Mesendoderm (in vitro differentiated cells): Measurements from ENCODE around the gene REN.
A peak's percentile ranks its signal among the peaks of the same experiment; 100 is the strongest.

Experiments used
- DNase-seq: peaks from one replicate; pipeline ENCODE4 v3.0.0; 2013
- H2AK5ac ChIP-seq: 2 replicates; pipeline ENCODE4 v1.6.1; 2013; ENCODE audit warnings: low read length, inconsistent platforms
- H2BK120ac ChIP-seq: 2 replicates; pipeline ENCODE4 v1.6.1; 2013; ENCODE audit warnings: low read depth, mild to moderate bottlenecking, low read length, moderate library complexity, mixed read lengths
- H2BK15ac ChIP-seq: replicated peaks from 2 replicates; pipeline ENCODE4 v1.6.1; 2013; ENCODE audit warnings: low read depth, mild to moderate bottlenecking, moderate library complexity
- H2BK5ac ChIP-seq: 2 replicates; pipeline ENCODE4 v1.6.1; 2013; ENCODE audit warnings: low read length, inconsistent platforms
- H3K18ac ChIP-seq: 2 replicates; pipeline ENCODE4 v1.6.1; 2013; ENCODE audit warnings: mild to moderate bottlenecking, low read length, mixed read lengths
- H3K23ac ChIP-seq: one replicate; pipeline ENCODE4 v1.6.1; 2013; ENCODE audit warnings: low read length
- H3K27ac ChIP-seq: 2 replicates; pipeline ENCODE4 v1.5.1; 2013; ENCODE audit warnings: low read depth, mild to moderate bottlenecking, inconsistent platforms, low read length, moderate library complexity
- H3K27me3 ChIP-seq: 2 replicates; pipeline ENCODE4 v1.6.1; 2013; ENCODE audit warnings: low read length, control low read depth, mild to moderate bottlenecking, inconsistent platforms; ENCODE audit not compliant: insufficient read depth, poor library complexity
- H3K36me3 ChIP-seq: 2 replicates; pipeline ENCODE4 v1.6.1; 2013; ENCODE audit warnings: low read length, inconsistent platforms; ENCODE audit not compliant: control insufficient read depth, insufficient read depth
- H3K4ac ChIP-seq: one replicate; pipeline ENCODE4 v1.6.1; 2013; ENCODE audit warnings: low read depth, mild to moderate bottlenecking, low read length, moderate library complexity
- H3K4me1 ChIP-seq: 2 replicates; pipeline ENCODE4 v1.6.1; 2013; ENCODE audit warnings: low read depth, low read length, inconsistent platforms; ENCODE audit not compliant: control insufficient read depth
- H3K4me2 ChIP-seq: 2 replicates; pipeline ENCODE4 v1.6.1; 2013; ENCODE audit warnings: low read length
- H3K4me3 ChIP-seq: 2 replicates; pipeline ENCODE4 v1.5.1; 2013; ENCODE audit warnings: mild to moderate bottlenecking, low read length
- H3K56ac ChIP-seq: one replicate; pipeline ENCODE4 v1.6.1; 2013; ENCODE audit warnings: low read length
- H3K79me1 ChIP-seq: 2 replicates; pipeline ENCODE4 v1.6.1; 2013; ENCODE audit warnings: low read length, inconsistent platforms
- H3K79me2 ChIP-seq: 2 replicates; pipeline ENCODE4 v1.6.1; 2013; ENCODE audit warnings: mild to moderate bottlenecking, low read length; ENCODE audit not compliant: control insufficient read depth, insufficient read depth
- H3K9ac ChIP-seq: 2 replicates; pipeline ENCODE4 v1.6.1; 2013; ENCODE audit warnings: low read length, inconsistent platforms
- H4K5ac ChIP-seq: one replicate; pipeline ENCODE4 v1.6.1; 2013; ENCODE audit warnings: low read length
- H4K8ac ChIP-seq: one replicate; pipeline ENCODE4 v1.6.1; 2013; ENCODE audit warnings: low read depth, mild to moderate bottlenecking, control low read depth, low read length, moderate library complexity
- WGBS: extraction: QIAGEN DNeasy Blood & Tissue Kit; methylation state at CpG from one replicate; pipeline ENCODE4 v1.1.7; 2013; ENCODE audit warnings: low lambda C conversion rate, missing lambda C conversion rate; ENCODE audit not compliant: insufficient coverage; ENCODE audit errors: extremely low coverage; 5-methylcytosine and 5-hydroxymethylcytosine counted together

The REN gene

GRCh38 chr1:204139952-204140351 is 26.2 kb downstream of the REN start:
- H3K4me3 ChIP-seq: no peak overlapping the region
- H3K23ac ChIP-seq: no peak overlapping the region
- DNase-seq: no peak
- H3K79me1 ChIP-seq: no peaks in the 10 kb centered on the region
- WGBS: no CpG with 5 or more reads among the region's 6 CpGs
- no peak overlapping the region for H3K4ac ChIP-seq
- H3K9ac ChIP-seq: no peak overlapping the region
- no peaks in the 10 kb centered on the region for H3K79me2 ChIP-seq
- H2AK5ac ChIP-seq: no peak overlapping the region
- H3K4me2 ChIP-seq: no peak overlapping the region
- H2BK15ac ChIP-seq: no peak overlapping the region
- no peak overlapping the region for H3K18ac ChIP-seq
- H4K8ac ChIP-seq: no peak overlapping the region
- no peaks in the 10 kb centered on the region for H3K4me1 ChIP-seq
- H3K27ac ChIP-seq: no peak overlapping the region
- H3K27me3 ChIP-seq: no peaks in the 10 kb centered on the region
- H3K36me3 ChIP-seq: no peaks in the 10 kb centered on the region
- H2BK120ac ChIP-seq: no peak overlapping the region
- H4K5ac ChIP-seq: no peak overlapping the region
- no peak overlapping the region for H2BK5ac ChIP-seq
- no peak overlapping the region for H3K56ac ChIP-seq

- Histone ChIP-seq H3K27ac (no peak overlapping the region), H3K4me1 (no peaks in the 10 kb centered on the region), H3K36me3 (no peaks in the 10 kb centered on the region), H4K8ac (no peak overlapping the region), H3K56ac (no peak overlapping the region), H2AK5ac (no peak overlapping the region), H2BK120ac (no peak overlapping the region), H3K4ac (no peak overlapping the region), H3K4me3 (no peak overlapping the region), H2BK5ac (no peak overlapping the region), H3K27me3 (no peaks in the 10 kb centered on the region), H3K9ac (no peak overlapping the region), H3K79me1 (no peaks in the 10 kb centered on the region), H3K79me2 (no peaks in the 10 kb centered on the region), H4K5ac (no peak overlapping the region), H3K4me2 (no peak overlapping the region), H2BK15ac (no peak overlapping the region), H3K18ac (no peak overlapping the region), H3K23ac (no peak overlapping the region)
- WGBS: no CpG with 5 or more reads among the region's 2 CpGs
- no peak for DNase-seq
These were observed 27.0 kb downstream of the REN start for GRCh38 chr1:204139088-204139487.

GRCh38 chr1:204136814-204137213 is 29.3 kb downstream of the REN start:
- H3K36me3 ChIP-seq: no peaks in the 10 kb centered on the region
- no peaks in the 10 kb centered on the region for H3K79me1 ChIP-seq
- no peak overlapping the region for H2BK15ac ChIP-seq
- no peak overlapping the region for H3K23ac ChIP-seq
- no peaks in the 10 kb centered on the region for H3K27me3 ChIP-seq
- no peak overlapping the region for H4K8ac ChIP-seq
- H2BK5ac ChIP-seq: no peak overlapping the region
- no peak overlapping the region for H3K56ac ChIP-seq
- no peaks in the 10 kb centered on the region for H3K79me2 ChIP-seq
- no peak overlapping the region for H4K5ac ChIP-seq
- no peaks in the 10 kb centered on the region for H3K4me1 ChIP-seq
- no peak overlapping the region for H3K4ac ChIP-seq
- H3K9ac ChIP-seq: no peak overlapping the region
- H2AK5ac ChIP-seq: no peak overlapping the region
- no peak overlapping the region for H2BK120ac ChIP-seq
- H3K18ac ChIP-seq: no peak overlapping the region
- WGBS: no CpG with 5 or more reads among the region's 2 CpGs
- peak; percentile 26 for DNase-seq
- H3K4me2 ChIP-seq: no peak overlapping the region
- H3K27ac ChIP-seq: no peak overlapping the region
- no peak overlapping the region for H3K4me3 ChIP-seq

GRCh38 chr1:204134103-204134502 is 32.0 kb downstream of the REN start:
- Histone ChIP-seq H3K4ac (no peak overlapping the region), H3K56ac (no peak overlapping the region), H3K27ac (no peak overlapping the region), H3K79me1 (no peaks in the 10 kb centered on the region), H2BK15ac (no peak overlapping the region), H2BK120ac (no peak overlapping the region), H2AK5ac (no peak overlapping the region), H3K36me3 (no peaks in the 10 kb centered on the region), H3K23ac (no peak overlapping the region), H3K27me3 (no peaks in the 10 kb centered on the region), H3K4me3 (no peak overlapping the region), H3K4me2 (no peak overlapping the region), H4K5ac (no peak overlapping the region), H3K18ac (no peak overlapping the region), H3K9ac (no peak overlapping the region), H3K4me1 (peaks cover 3% of the 10 kb centered on the region), H4K8ac (no peak overlapping the region), H2BK5ac (no peak overlapping the region), H3K79me2 (no peaks in the 10 kb centered on the region)
- DNase-seq: no peak
- WGBS: no CpG with 5 or more reads among the region's 11 CpGs

- Histone ChIP-seq H3K27ac (no peak overlapping the region), H3K36me3 (no peaks in the 10 kb centered on the region), H3K4me2 (no peak overlapping the region), H3K4me3 (no peak overlapping the region), H2BK5ac (no peak overlapping the region), H3K27me3 (no peaks in the 10 kb centered on the region), H3K18ac (no peak overlapping the region), H3K56ac (no peak overlapping the region), H3K79me1 (no peaks in the 10 kb centered on the region), H2BK15ac (no peak overlapping the region), H2BK120ac (no peak overlapping the region), H4K8ac (no peak overlapping the region), H4K5ac (no peak overlapping the region), H3K23ac (no peak overlapping the region), H3K79me2 (no peaks in the 10 kb centered on the region), H3K4ac (no peak overlapping the region), H3K9ac (no peak overlapping the region), H2AK5ac (no peak overlapping the region), H3K4me1 (peaks cover 3% of the 10 kb centered on the region)
- WGBS: no CpG with 5 or more reads among the region's 6 CpGs
- no peak for DNase-seq
These were observed 33.4 kb downstream of the REN start for GRCh38 chr1:204132718-204133117.

GRCh38 chr1:204131978-204132377 is 34.2 kb downstream of the REN start:
- Histone ChIP-seq H2AK5ac (no peak overlapping the region), H3K4ac (no peak overlapping the region), H3K4me1 (peaks cover 3% of the 10 kb centered on the region), H3K23ac (no peak overlapping the region), H3K36me3 (no peaks in the 10 kb centered on the region), H2BK15ac (no peak overlapping the region), H3K79me1 (no peaks in the 10 kb centered on the region), H3K27me3 (no peaks in the 10 kb centered on the region), H3K56ac (no peak overlapping the region), H2BK5ac (no peak overlapping the region), H3K79me2 (no peaks in the 10 kb centered on the region), H3K9ac (no peak overlapping the region), H4K5ac (no peak overlapping the region), H2BK120ac (no peak overlapping the region), H3K4me3 (no peak overlapping the region), H3K4me2 (no peak overlapping the region), H3K27ac (no peak overlapping the region), H3K18ac (no peak overlapping the region), H4K8ac (no peak overlapping the region)
- DNase-seq: no peak
- WGBS: no CpG with 5 or more reads among the region's 4 CpGs
